NOMO-1 treated with dmso at 0.1 percent for 144 hours (cell line): ENCODE data around the gene MYOZ2.

Source experiments
- DNase-seq: peaks from one replicate; lab custom pipeline; 2025; ENCODE audit not compliant: unreplicated experiment; lab: John Stamatoyannopoulos, UW

MYOZ2 gene

GRCh38 chr4:119237201-119237600 lies 101.6 kb downstream of the MYOZ2 start:
- DNase-seq, result no peak
